ENCODE measurements around the gene PERM1. TPM values are rescaled to one million over a fixed set of nuclear protein-coding genes. Genes with fewer than 3 reads are reported as not detected.

PERM1 gene
- total and polyA plus RNA-seq, 2 of the 8 experiments (the other 6 are each of a cell fraction or from before 2014, with no cell fraction given) = not detected

DNA sequence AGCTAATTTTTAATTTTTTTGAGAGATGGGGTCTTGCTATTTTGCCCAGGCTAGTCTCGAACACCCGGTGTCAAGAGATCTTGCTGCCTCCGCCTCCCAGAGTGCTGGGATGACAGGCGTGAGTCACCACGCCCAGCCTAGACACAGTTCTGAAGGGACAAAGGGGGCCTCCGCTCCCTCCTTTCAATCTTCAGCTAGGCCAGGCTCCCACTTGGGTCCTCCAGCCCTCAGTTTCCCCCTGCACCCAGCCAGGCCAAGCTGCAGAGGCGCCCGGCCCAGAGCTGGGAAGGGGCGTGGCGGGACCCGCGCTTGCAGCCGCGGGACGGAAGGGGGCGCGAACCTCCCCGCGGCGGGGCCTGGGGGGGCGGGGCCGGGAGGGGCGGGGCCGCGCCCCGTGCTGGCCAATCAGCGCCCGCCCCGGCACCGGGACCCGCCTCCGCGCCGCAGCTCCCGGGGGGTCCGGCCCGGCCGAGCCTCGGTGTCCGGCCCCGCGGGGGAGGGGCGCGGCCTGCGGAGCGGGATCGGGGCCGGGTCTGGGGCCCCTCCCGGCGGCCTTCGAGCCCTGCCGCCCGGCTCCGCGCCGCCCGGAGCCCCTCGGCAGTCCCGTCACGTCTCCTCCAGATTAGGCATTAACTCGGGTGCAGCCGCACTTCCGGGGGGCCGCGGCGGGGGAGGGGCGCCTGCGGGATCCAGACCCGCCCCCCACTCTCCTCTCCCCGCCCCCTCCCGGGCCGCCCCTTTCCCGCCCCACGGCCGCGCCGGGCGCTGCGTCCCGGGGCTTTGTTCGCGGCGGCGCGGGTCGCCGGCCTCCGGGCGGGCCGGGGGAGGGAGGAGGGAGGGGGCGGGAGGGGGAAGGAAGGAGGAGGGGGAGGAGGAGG lies 37.5 kb upstream of the PERM1 start:
- no peak for FAIRE-seq
- CTCF ChIA-PET (ENCODE audit: partially characterized antibody) = interaction anchor here (0.8 to 7.8 kb wide), 13 partner anchors 13 to 103 kb away, joined by 3 to 74 read pairs (median 6); partner anchors contain the start of genes HES4, PERM1 and RNF223
- TF ChIP-seq SP4 (IDR thresholded peaks at IDR 0.05; ENCODE audit: low read length) = 0 out of 2 replicates have a peak, but pooled peaks have one; percentile 34
- no peak for TF ChIP-seq POU5F1 (IDR thresholded peaks at IDR 0.05; ENCODE audit: low read depth, low read length)
- TF ChIP-seq, protein P1, sequence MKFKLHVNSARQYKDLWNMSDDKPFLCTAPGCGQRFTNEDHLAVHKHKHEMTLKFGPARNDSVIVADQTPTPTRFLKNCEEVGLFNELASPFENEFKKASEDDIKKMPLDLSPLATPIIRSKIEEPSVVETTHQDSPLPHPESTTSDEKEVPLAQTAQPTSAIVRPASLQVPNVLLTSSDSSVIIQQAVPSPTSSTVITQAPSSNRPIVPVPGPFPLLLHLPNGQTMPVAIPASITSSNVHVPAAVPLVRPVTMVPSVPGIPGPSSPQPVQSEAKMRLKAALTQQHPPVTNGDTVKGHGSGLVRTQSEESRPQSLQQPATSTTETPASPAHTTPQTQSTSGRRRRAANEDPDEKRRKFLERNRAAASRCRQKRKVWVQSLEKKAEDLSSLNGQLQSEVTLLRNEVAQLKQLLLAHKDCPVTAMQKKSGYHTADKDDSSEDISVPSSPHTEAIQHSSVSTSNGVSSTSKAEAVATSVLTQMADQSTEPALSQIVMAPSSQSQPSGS (IDR thresholded peaks at IDR 0.05; ENCODE audit: low read length) = no peak
- TF ChIP-seq KDM4A (IDR thresholded peaks at IDR 0.05; ENCODE audit: low read depth, low read length, severe bottlenecking) = no peak
- TF ChIP-seq CTCF (IDR thresholded peaks at IDR 0.05; ENCODE audit: control extremely low read depth in 1 of 3, insufficient read depth in 1 of 3, low read depth in 1 of 3, low read length in 3 of 3) = peak in 2 of 3 experiments; percentile 38 to 42; a peak in 2 of 4 replicates

More for the DNA sequence above, 37.5 kb upstream of the PERM1 start:
- Histone ChIP-seq H2AFZ (ENCODE audit: low read length) (no peak overlapping the region), H2BK20ac (ENCODE audit: low read length) (0 out of 2 replicates have a peak overlapping the region, but pooled peaks have one; percentile 61), H2BK12ac (ENCODE audit: low read depth, low read length) (no peak overlapping the region), H4K91ac (replicated peaks; ENCODE audit: insufficient read length, low read length) (no peak overlapping the region), H3K23me2 (ENCODE audit: low read depth, low read length) (peaks cover 8% of the 10 kb centered on the region; the same call in 1 of the 2 replicates), H3K27ac (ENCODE audit: low read depth, low read length) (no peak overlapping the region; the same call in 1 of the 2 replicates), H3K27me3 (replicated peaks in 1 of 4; ENCODE audit: control insufficient read depth in 3 of 4, extremely low read depth in 1 of 4, insufficient read depth in 3 of 4, low read length in 3 of 4) (no peaks in the 10 kb centered on the region), H3K4ac (replicated peaks; ENCODE audit: insufficient read length, low read depth, low read length) (no peak overlapping the region), H3K79me2 (ENCODE audit: control insufficient read depth in 1 of 2, insufficient read depth in 2 of 2, low read length in 2 of 2) (peaks cover 0 to 13% of the 10 kb centered on the region in 2 experiments; a peak in 1 of 4 replicates), H4K20me1 (replicated peaks in 1 of 2; ENCODE audit: control insufficient read depth in 1 of 2, insufficient read depth in 2 of 2, low read length in 2 of 2) (peaks cover 6 to 7% of the 10 kb centered on the region in 2 experiments), H3K56ac (replicated peaks; ENCODE audit: insufficient read length, low read depth, low read length) (no peak overlapping the region), H2AK5ac (ENCODE audit: low read depth, low read length) (no peak overlapping the region), H3K4me1 (replicated peaks in 1 of 4; ENCODE audit: control insufficient read depth in 3 of 4, insufficient read depth in 4 of 4, low read length in 3 of 4) (peaks cover 2 to 36% (median 27%) of the 10 kb centered on the region in 4 experiments), H3K23ac (ENCODE audit: insufficient read length) (no peak overlapping the region), H4K8ac (ENCODE audit: extremely low read depth, insufficient read depth, low read length) (peak overlapping the region; percentile 79; the same call in 1 of the 2 replicates), H2BK120ac (replicated peaks; ENCODE audit: low read depth, low read length) (no peak overlapping the region), H3K4me2 (ENCODE audit: insufficient read depth in 1 of 2, low read depth in 2 of 2, low read length in 2 of 2) (peak overlapping the region; percentile 49 to 79; a peak in 1 of 4 replicates), H3K79me1 (ENCODE audit: low read depth, low read length) (peaks cover 10% of the 10 kb centered on the region), H3K14ac (ENCODE audit: insufficient read length) (no peak overlapping the region), H4K5ac (ENCODE audit: insufficient read length, low read depth, low read length) (peak overlapping the region; percentile 66), H2BK5ac (ENCODE audit: low read depth, low read length) (no peak overlapping the region), H2BK15ac (ENCODE audit: low read length) (no peak overlapping the region), H3K9ac (replicated peaks in 1 of 4; ENCODE audit: extremely low read depth in 1 of 4, low read depth in 3 of 4, low read length in 3 of 4) (peak overlapping the region in 1 of 4 experiments; percentile 58; a peak in 3 of 7 replicates), H3K9me3 (ENCODE audit: insufficient read depth in 2 of 2, low read depth in 1 of 2, low read length in 1 of 2) (no peaks in the 10 kb centered on the region), H3K4me3 (ENCODE audit: extremely low read depth in 1 of 4, insufficient read depth in 2 of 4, low read depth in 3 of 4, low read length in 4 of 4) (peak overlapping the region in 2 of 4 experiments; percentile 45 to 83; a peak in 2 of 8 replicates), H3K18ac (ENCODE audit: extremely low read depth, low read length) (no peak overlapping the region), H3K36me3 (ENCODE audit: control insufficient read depth in 2 of 4, insufficient read depth in 4 of 4, low read length in 3 of 4) (peaks cover 0 to 14% (median 1%) of the 10 kb centered on the region in 4 experiments; a peak in 3 of 8 replicates)
- 44% methylated on average over 9 of the region's 91 CpGs; no CpG with 5 or more reads in 1 of the 2 experiments for WGBS, 2 experiments (ENCODE audit: extremely low coverage in 1 of 2, insufficient coverage in 1 of 2, insufficient read length in 1 of 2, insufficient replicate concordance in 2 of 2, low coverage in 1 of 2, low lambda C conversion rate in 2 of 2, missing lambda C conversion rate in 1 of 2)
- DNase-seq (ENCODE audit: low read depth in 1 of 2, low spot score in 2 of 2) = peak in 1 of 2 experiments; percentile 84
- POLR2A ChIA-PET (ENCODE audit: partially characterized antibody) = interaction anchor here (0.7 to 14.9 kb wide), 5 partner anchors 13 to 609 kb away, joined by 3 to 245 read pairs (median 4); no protein-coding TSS in a partner anchor
